Measurements from ENCODE around the gene RET.
"Not testable (repeated sequence)": the region's sequence is repeated elsewhere in the genome, so short reads cannot be mapped to it uniquely, and the experiment has no call there.

RET gene

GRCh38 chr10:43138021-43138756, 61.3 kb downstream of the RET start, which contains the start of gene CSGALNACT2:
Gene CSGALNACT2, plus strand, starts transcription at chr10:43138445. Its CDS starts 16,705 bp downstream, at chr10:43155150.
- DNase-seq, result peak; percentile 88 to 89

- peak; percentile 68 to 70 for DNase-seq
These were observed 61.9 kb downstream of the RET start for GRCh38 chr10:43138757-43139241.

- DNase-seq, result no peak
These were observed 64.6 kb downstream of the RET start for GRCh38 chr10:43141421-43141820.

- no peak for DNase-seq
These were observed 68.4 kb downstream of the RET start for GRCh38 chr10:43145311-43145710.

- DNase-seq, result not testable (repeated sequence)
These were observed 69.1 kb downstream of the RET start for GRCh38 chr10:43145936-43146335.

GRCh38 chr10:43151371-43151770, 74.5 kb downstream of the RET start:
- DNase-seq, result no peak

GRCh38 chr10:43153901-43154300, 77.0 kb downstream of the RET start:
- DNase-seq, result no peak

GRCh38 chr10:43155221-43155620, 78.4 kb downstream of the RET start:
- DNase-seq, result no peak

- DNase-seq, result no peak
These were observed 78.9 kb downstream of the RET start for GRCh38 chr10:43155741-43156140.

GRCh38 chr10:43156590-43157341, 79.9 kb downstream of the RET start:
- no peak for DNase-seq

- DNase-seq, result no peak
These were observed 81.8 kb downstream of the RET start for GRCh38 chr10:43158636-43159035.

- peak in 1 of 2 donors; percentile 37 for DNase-seq
These were observed 83.4 kb downstream of the RET start for GRCh38 chr10:43160046-43160920.

GRCh38 chr10:43160921-43161255, 84.0 kb downstream of the RET start:
- no peak for DNase-seq

GRCh38 chr10:43162604-43163003, 85.7 kb downstream of the RET start:
- DNase-seq, result no peak

GRCh38 chr10:43166207-43166879, 89.5 kb downstream of the RET start:
- DNase-seq, result no peak

- no peak for DNase-seq
These were observed 90.1 kb downstream of the RET start for GRCh38 chr10:43166880-43167497.

- DNase-seq, result no peak
These were observed 90.6 kb downstream of the RET start for GRCh38 chr10:43167498-43167889.

GRCh38 chr10:43170491-43170890, 93.6 kb downstream of the RET start:
- DNase-seq, result no peak

GRCh38 chr10:43172645-43173044, 95.8 kb downstream of the RET start:
- DNase-seq, result peak in 1 of 2 donors; percentile 8

GRCh38 chr10:43173120-43173519, 96.3 kb downstream of the RET start:
- no peak for DNase-seq

GRCh38 chr10:43174969-43175368, 98.1 kb downstream of the RET start:
- DNase-seq, result no peak

- no peak for DNase-seq
These were observed 99.4 kb downstream of the RET start for GRCh38 chr10:43176271-43176670.
